Measurements from ENCODE around the gene F13A1.

GRCh38 chr6:6191476-6191875 lies 129.0 kb downstream of the F13A1 start:
- TF ChIP-seq CTCF (IDR thresholded peaks at IDR 0.05), result no peak
- TF ChIP-seq POLR2AphosphoS5 (IDR thresholded peaks at IDR 0.05), result no peak
- TF ChIP-seq POLR2A (IDR thresholded peaks at IDR 0.05), result no peak
- no peak for TF ChIP-seq EP300 (IDR thresholded peaks at IDR 0.05)

Data from suprapubic skin (tissue), 4 donors.